ENCODE data around the gene MSH5.

- TF ChIP-seq SMAD1 (CRISPR knock-in tag; IDR thresholded peaks at IDR 0.05; ENCODE audit: borderline replicate concordance, low read depth): no peak
- TF ChIP-seq, protein P1, sequence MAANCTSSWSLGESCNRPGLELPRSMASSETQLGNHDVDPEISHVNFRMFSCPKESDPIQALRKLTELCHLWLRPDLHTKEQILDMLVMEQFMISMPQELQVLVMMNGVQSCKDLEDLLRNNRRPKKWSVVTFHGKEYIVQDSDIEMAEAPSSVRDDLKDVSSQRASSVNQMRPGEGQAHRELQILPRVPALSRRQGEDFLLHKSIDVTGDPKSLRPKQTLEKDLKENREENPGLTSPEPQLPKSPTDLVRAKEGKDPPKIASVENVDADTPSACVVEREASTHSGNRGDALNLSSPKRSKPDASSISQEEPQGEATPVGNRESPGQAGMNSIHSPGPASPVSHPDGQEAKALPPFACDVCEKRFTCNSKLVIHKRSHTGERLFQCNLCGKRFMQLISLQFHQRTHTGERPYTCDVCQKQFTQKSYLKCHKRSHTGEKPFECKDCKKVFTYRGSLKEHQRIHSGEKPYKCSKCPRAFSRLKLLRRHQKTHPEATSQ (CRISPR knock-in tag; IDR thresholded peaks at IDR 0.05; ENCODE audit: borderline replicate concordance): no peak
- no peak for TF ChIP-seq ZNF33A (CRISPR knock-in tag; IDR thresholded peaks at IDR 0.05; ENCODE audit: borderline replicate concordance)
- TF ChIP-seq MAX (IDR thresholded peaks at IDR 0.05): no peak
Measured at GRCh38 chr6:31727717-31728671, 11.8 kb upstream of the MSH5 start.

All from HepG2 (cell line).